ENCODE results near the gene TPPP.

Gene TPPP

GRCh38 chr5:622946-623522 lies 70.1 kb downstream of the TPPP start:
- H3K4me1 ChIP-seq (ENCODE audit: control insufficient read depth, insufficient read depth, low read length): no peaks in the 10 kb centered on the region
- POLR2A ChIA-PET: interaction anchor here (0.9 kb wide), 1 partner anchor 12 kb away, joined by 3 read pairs; no protein-coding TSS in a partner anchor
- no peaks in the 10 kb centered on the region for H3K9me3 ChIP-seq (ENCODE audit: control insufficient read depth, insufficient read depth, low read depth, low read length)
- no peak overlapping the region for H3K4me3 ChIP-seq (ENCODE audit: low read depth, low read length)
- CTCF ChIA-PET: interaction anchor here (1.1 kb wide), 1 partner anchor 177 kb away, joined by 4 read pairs; no protein-coding TSS in a partner anchor
- TF ChIP-seq ZNF544 (tag by site-specific recombination; IDR thresholded peaks at IDR 0.05): no peak
- TF ChIP-seq ZNF132 (tag by site-specific recombination; IDR thresholded peaks at IDR 0.05; ENCODE audit: borderline replicate concordance): no peak
- no peak for TF ChIP-seq MEIS1 (CRISPR knock-in tag; IDR thresholded peaks at IDR 0.05; ENCODE audit: borderline replicate concordance)
- TF ChIP-seq ZNF518A (tag by site-specific recombination; conservative IDR thresholded peaks at IDR 0.05; ENCODE audit: low read depth): no peak
- no peak for TF ChIP-seq OSR2 (tag by site-specific recombination; IDR thresholded peaks at IDR 0.05)
- no peak for TF ChIP-seq ZNF175 (tag by site-specific recombination; IDR thresholded peaks at IDR 0.05)
- no peak for TF ChIP-seq OVOL3 (tag by site-specific recombination; IDR thresholded peaks at IDR 0.05)
- no peak for TF ChIP-seq ZNF704 (tag by site-specific recombination; IDR thresholded peaks at IDR 0.05)
- TF ChIP-seq SCRT2 (tag by site-specific recombination; IDR thresholded peaks at IDR 0.05): no peak
- TF ChIP-seq EGR2 (tag by site-specific recombination; IDR thresholded peaks at IDR 0.05; ENCODE audit: low read depth): no peak
- no peak for TF ChIP-seq YY1 (tag by site-specific recombination; IDR thresholded peaks at IDR 0.05)
- TF ChIP-seq ZBTB26 (tag by site-specific recombination; optimal IDR thresholded peaks at IDR 0.05): no peak
- no peak for TF ChIP-seq BCL6B (tag by site-specific recombination; IDR thresholded peaks at IDR 0.05)
- TF ChIP-seq ZNF311 (tag by site-specific recombination; IDR thresholded peaks at IDR 0.05; ENCODE audit: borderline replicate concordance): no peak
- TF ChIP-seq ZNF843 (tag by site-specific recombination; IDR thresholded peaks at IDR 0.05): no peak
- no peak for TF ChIP-seq SALL2 (tag by site-specific recombination; IDR thresholded peaks at IDR 0.05; ENCODE audit: borderline replicate concordance)
- no peak overlapping the region for H3K27ac ChIP-seq (ENCODE audit: extremely low read depth, low read depth, low read length)
- peaks cover 45 to 100% of the 10 kb centered on the region in 2 experiments for H3K36me3 ChIP-seq (ENCODE audit: control insufficient read depth in 2 of 2, insufficient read depth in 1 of 2, low read length in 2 of 2)

- no peak overlapping the region for H3K27ac ChIP-seq (ENCODE audit: extremely low read depth, low read depth, low read length)
- H3K36me3 ChIP-seq (ENCODE audit: control insufficient read depth in 2 of 2, insufficient read depth in 1 of 2, low read length in 2 of 2): peaks cover 40 to 100% of the 10 kb centered on the region in 2 experiments
- no peak overlapping the region for H3K4me3 ChIP-seq (ENCODE audit: low read depth, low read length)
- ChIA-PET POLR2A (interaction anchor here (0.9 kb wide), 1 partner anchor 11 kb away, joined by 3 read pairs; no protein-coding TSS in a partner anchor), CTCF (interaction anchor here (1.1 kb wide), 1 partner anchor 176 kb away, joined by 4 read pairs; no protein-coding TSS in a partner anchor)
- H3K4me1 ChIP-seq (ENCODE audit: control insufficient read depth, insufficient read depth, low read length): no peaks in the 10 kb centered on the region
- no peaks in the 10 kb centered on the region for H3K9me3 ChIP-seq (ENCODE audit: control insufficient read depth, insufficient read depth, low read depth, low read length)
- TF ChIP-seq ZBTB20 (tag by site-specific recombination; IDR thresholded peaks at IDR 0.05): no peak
- TF ChIP-seq ZNF133 (tag by site-specific recombination; IDR thresholded peaks at IDR 0.05): no peak
- TF ChIP-seq ZNF416 (tag by site-specific recombination; IDR thresholded peaks at IDR 0.05): no peak
- TF ChIP-seq ZNF155 (tag by site-specific recombination; IDR thresholded peaks at IDR 0.05): no peak
- TF ChIP-seq ZNF148 (tag by site-specific recombination; IDR thresholded peaks at IDR 0.05; ENCODE audit: borderline replicate concordance): no peak
- no peak for TF ChIP-seq OSR2 (tag by site-specific recombination; IDR thresholded peaks at IDR 0.05)
- no peak for TF ChIP-seq KLF9 (tag by site-specific recombination; IDR thresholded peaks at IDR 0.05; ENCODE audit: low read depth)
- no peak for TF ChIP-seq ELK4 (IDR thresholded peaks at IDR 0.05; ENCODE audit: borderline replicate concordance, low read depth, low read length)
Measured at GRCh38 chr5:622359-622758, 70.8 kb downstream of the TPPP start.

Data from HEK293 (cell line).